Stimulated activated CD4-positive, alpha-beta T cell treated with anti-CD3 and anti-CD28 coated beads, Interleukin-12 subunit alpha, Interleukin-12 subunit beta, amount 100 ng/mL, for 48 hours (primary cell): Measurements from ENCODE around the gene S100A10.

Experiments used
- DNase-seq, 3 donors: peaks; one replicate each; pipeline ENCODE4 v3.0.0-alpha.2; 2020; ENCODE audit warnings: low read depth in 2 of 3, low spot score in 1 of 3

Gene S100A10

GRCh38 chr1:151993734-151994496 lies at the start of gene S100A10:
Gene S100A10, minus strand, starts transcription at chr1:151993859. Its CDS starts 7,629 bp downstream, at chr1:151986230.
- peak in 2 of 3 donors; percentile 51 to 54 for DNase-seq

- DNase-seq: no peak
These were observed 48.4 kb upstream of the S100A10 start for GRCh38 chr1:152042030-152042429.

- no peak for DNase-seq
These were observed 46.2 kb upstream of the S100A10 start for GRCh38 chr1:152039886-152040285.

- no peak for DNase-seq
These were observed 45.8 kb upstream of the S100A10 start for GRCh38 chr1:152039461-152039860.

- no peak for DNase-seq
These were observed 45.2 kb upstream of the S100A10 start for GRCh38 chr1:152038871-152039270.

GRCh38 chr1:152036267-152037216 lies 42.9 kb upstream of the S100A10 start, which contains the start of gene S100A11:
Gene S100A11, minus strand, starts transcription at chr1:152037004. Its CDS starts 89 bp downstream, at chr1:152036915.
- DNase-seq: peak; percentile 75 to 85 (median 77)

GRCh38 chr1:152035539-152036266 lies 42.0 kb upstream of the S100A10 start:
- DNase-seq: no peak

GRCh38 chr1:152034654-152035538 lies 41.2 kb upstream of the S100A10 start:
- DNase-seq: peak; percentile 43 to 70 (median 56)

- DNase-seq: no peak
These were observed 40.6 kb upstream of the S100A10 start for GRCh38 chr1:152034324-152034653.

GRCh38 chr1:152029929-152030211 lies 36.2 kb upstream of the S100A10 start:
- no peak for DNase-seq

- no peak for DNase-seq
These were observed 35.7 kb upstream of the S100A10 start for GRCh38 chr1:152029144-152029928.

- no peak for DNase-seq
These were observed 33.2 kb upstream of the S100A10 start for GRCh38 chr1:152026895-152027294.

- DNase-seq: no peak
These were observed 30.6 kb upstream of the S100A10 start for GRCh38 chr1:152024223-152024622.

- DNase-seq: no peak
These were observed 29.6 kb upstream of the S100A10 start for GRCh38 chr1:152023221-152023620.

- DNase-seq: no peak
These were observed 28.8 kb upstream of the S100A10 start for GRCh38 chr1:152022474-152022873.

GRCh38 chr1:152021569-152021968 lies 27.9 kb upstream of the S100A10 start:
- DNase-seq: no peak

GRCh38 chr1:152020849-152021248 lies 27.2 kb upstream of the S100A10 start:
- no peak for DNase-seq

GRCh38 chr1:152018537-152018936 lies 24.9 kb upstream of the S100A10 start:
- no peak for DNase-seq

- DNase-seq: no peak
These were observed 22.1 kb upstream of the S100A10 start for GRCh38 chr1:152015766-152016165.

GRCh38 chr1:152014943-152015342 lies 21.3 kb upstream of the S100A10 start:
- DNase-seq: no peak
